Mesodermal cell (in vitro differentiated cells): ENCODE measurements around the gene DNAJC16.
A peak's percentile ranks its signal among the peaks of the same experiment; 100 is the strongest.

Source experiments
- H3K27ac ChIP-seq: 2 replicates; pipeline ENCODE4 v1.7.0; 2013; ENCODE audit warnings: mild to moderate bottlenecking, low read depth, low read length, moderate library complexity; ENCODE audit not compliant: severe bottlenecking
- H3K36me3 ChIP-seq: 2 replicates; pipeline ENCODE4 v1.7.1; 2013; ENCODE audit warnings: mild to moderate bottlenecking, low read length, moderate library complexity; ENCODE audit not compliant: control insufficient read depth, insufficient read depth
- H3K4me1 ChIP-seq: one replicate; pipeline ENCODE4 v1.7.1; 2013; ENCODE audit warnings: mild to moderate bottlenecking, low read length; ENCODE audit not compliant: insufficient read depth, control insufficient read depth, poor library complexity, severe bottlenecking
- H3K4me3 ChIP-seq: 2 replicates; pipeline ENCODE4 v1.7.0; 2013; ENCODE audit warnings: low read length, control low read depth, mild to moderate bottlenecking; ENCODE audit not compliant: insufficient read depth, poor library complexity, severe bottlenecking; ENCODE audit errors: extremely low read depth
- H3K9me3 ChIP-seq: 2 replicates; pipeline ENCODE4 v1.7.1; 2013; ENCODE audit warnings: mild to moderate bottlenecking, low read length, moderate library complexity; ENCODE audit not compliant: control insufficient read depth
- WGBS, 2 experiments: methylation state at CpG; one replicate each; pipeline ENCODE4 v1.1.5; 2013; ENCODE audit warnings: missing lambda C conversion rate in 2 of 2; ENCODE audit not compliant: insufficient coverage in 2 of 2; 5-methylcytosine and 5-hydroxymethylcytosine counted together

DNAJC16 gene

DNA sequence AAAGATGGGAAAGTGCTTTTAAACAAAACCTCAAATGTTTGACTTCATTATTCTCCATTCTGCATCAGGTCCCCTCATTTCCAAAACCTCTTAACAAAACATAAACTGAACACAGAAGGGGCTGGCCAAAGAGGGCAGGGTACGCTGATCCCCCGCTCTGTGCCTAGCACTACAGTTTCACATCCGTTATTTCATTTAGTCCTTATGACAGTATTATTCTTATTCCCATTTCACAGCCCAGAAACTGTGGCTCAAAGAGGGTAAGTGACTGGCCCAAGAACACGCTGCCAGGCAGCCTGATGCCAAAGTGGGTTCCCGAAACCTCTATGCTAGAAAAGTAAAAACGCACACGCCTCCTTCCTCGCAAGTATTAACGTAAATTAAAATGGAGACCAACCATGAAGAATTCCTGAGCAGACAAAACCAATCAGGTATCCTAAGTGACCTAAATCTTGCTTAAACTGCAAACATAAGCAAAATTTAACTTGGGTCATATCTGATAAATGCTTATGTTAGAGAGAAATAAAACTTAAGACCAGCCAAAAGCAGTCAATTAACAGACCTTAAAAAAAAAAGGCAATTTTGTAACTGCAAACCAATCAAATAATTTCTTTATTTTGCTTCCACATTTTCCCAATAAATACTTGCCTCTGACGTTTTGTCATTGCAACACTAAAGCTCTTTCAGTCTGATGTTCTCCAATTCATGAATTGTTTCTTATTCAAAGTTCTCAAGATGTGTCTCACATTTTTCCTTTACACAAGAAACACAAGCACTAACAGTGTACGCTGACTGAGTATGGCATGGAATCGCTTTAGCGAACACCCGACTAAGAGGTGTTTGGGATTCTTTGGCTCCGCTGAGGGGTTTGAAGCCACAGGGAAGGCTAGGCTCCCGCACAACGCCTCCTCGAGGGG, 3.3 kb upstream of the DNAJC16 start:
- Histone ChIP-seq H3K4me1 (peaks cover 13% of the 10 kb centered on the region), H3K9me3 (no peaks in the 10 kb centered on the region), H3K4me3 (peak overlapping the region; percentile 66), H3K36me3 (no peaks in the 10 kb centered on the region), H3K27ac (peak overlapping the region; percentile 78)
- WGBS, 2 experiments, result 42 to 45% methylated on average over 12 to 17 of the region's 18 CpGs

DNA sequence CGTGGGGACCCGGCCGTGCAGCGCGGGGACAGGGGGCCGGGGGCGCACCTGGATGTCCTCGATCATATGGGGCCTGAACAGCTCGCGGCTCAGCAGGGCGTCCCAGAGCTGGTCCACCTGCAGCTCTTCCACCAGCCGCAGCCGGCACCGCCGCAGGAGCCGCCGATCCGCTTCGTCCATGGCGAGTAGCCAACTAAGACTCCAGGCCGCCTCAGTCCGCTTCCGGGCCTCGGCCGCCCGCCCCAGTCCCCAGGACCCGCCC, 2.7 kb upstream of the DNAJC16 start, which contains the start of gene CASP9:
TSS of gene CASP9 (minus strand) at position 195 of the 262 bp plus-strand sequence. CDS start at position 180, 15 bp downstream.
- Histone ChIP-seq H3K9me3 (no peaks in the 10 kb centered on the region), H3K4me3 (peak within 1 kb of the TSS; percentile 72), H3K27ac (peak within 1 kb of the TSS; percentile 99), H3K4me1 (peaks cover 13% of the 10 kb centered on the region), H3K36me3 (peaks cover 2% of the 10 kb centered on the region)
- WGBS, 2 experiments, result 0% methylated on average over 17 to 27 of the region's 27 CpGs

DNA sequence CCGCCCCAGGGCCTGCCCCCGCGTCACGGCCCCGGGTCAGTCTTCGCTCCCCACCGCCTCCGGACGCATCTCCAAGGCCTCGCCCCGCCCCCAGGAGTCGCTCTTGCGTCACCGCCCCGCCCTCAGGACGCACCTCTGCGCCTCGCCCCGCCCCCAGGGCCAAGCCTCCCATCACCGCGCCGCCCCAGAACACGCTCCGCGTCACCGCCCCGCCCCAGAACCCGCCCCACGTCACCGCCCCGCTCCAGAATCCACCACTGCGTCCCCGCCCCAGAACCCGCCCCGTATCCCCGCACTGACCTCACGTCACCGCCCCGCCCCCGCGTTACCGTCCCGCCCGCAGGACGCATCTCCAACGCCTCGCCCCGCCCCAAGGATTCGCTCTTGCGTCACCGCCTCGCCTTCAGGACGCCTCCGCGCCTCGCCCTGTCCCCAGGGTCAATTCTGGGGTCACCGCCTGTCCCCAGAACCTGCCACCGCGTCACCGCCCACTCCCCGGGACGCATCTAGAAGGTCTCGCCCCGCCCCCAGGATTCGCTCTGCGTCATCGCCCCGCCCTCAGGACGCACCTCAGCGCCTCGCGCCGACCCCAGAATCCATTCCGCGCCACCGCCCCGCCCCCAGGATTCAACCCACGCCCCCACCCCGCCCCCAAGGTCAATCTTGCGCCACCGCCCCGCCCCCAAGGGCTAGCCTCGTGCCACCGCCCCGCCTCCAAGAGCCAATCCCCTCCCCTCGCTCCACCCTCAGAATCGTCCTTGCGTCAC, 2.2 kb upstream of the DNAJC16 start:
- Histone ChIP-seq H3K4me1 (peaks cover 13% of the 10 kb centered on the region), H3K27ac (peak overlapping the region; percentile 99), H3K9me3 (no peaks in the 10 kb centered on the region), H3K4me3 (peak overlapping the region; percentile 72), H3K36me3 (peaks cover 3% of the 10 kb centered on the region)
- 0 to 1% methylated on average over 14 to 47 of the region's 88 CpGs for WGBS, 2 experiments

DNA sequence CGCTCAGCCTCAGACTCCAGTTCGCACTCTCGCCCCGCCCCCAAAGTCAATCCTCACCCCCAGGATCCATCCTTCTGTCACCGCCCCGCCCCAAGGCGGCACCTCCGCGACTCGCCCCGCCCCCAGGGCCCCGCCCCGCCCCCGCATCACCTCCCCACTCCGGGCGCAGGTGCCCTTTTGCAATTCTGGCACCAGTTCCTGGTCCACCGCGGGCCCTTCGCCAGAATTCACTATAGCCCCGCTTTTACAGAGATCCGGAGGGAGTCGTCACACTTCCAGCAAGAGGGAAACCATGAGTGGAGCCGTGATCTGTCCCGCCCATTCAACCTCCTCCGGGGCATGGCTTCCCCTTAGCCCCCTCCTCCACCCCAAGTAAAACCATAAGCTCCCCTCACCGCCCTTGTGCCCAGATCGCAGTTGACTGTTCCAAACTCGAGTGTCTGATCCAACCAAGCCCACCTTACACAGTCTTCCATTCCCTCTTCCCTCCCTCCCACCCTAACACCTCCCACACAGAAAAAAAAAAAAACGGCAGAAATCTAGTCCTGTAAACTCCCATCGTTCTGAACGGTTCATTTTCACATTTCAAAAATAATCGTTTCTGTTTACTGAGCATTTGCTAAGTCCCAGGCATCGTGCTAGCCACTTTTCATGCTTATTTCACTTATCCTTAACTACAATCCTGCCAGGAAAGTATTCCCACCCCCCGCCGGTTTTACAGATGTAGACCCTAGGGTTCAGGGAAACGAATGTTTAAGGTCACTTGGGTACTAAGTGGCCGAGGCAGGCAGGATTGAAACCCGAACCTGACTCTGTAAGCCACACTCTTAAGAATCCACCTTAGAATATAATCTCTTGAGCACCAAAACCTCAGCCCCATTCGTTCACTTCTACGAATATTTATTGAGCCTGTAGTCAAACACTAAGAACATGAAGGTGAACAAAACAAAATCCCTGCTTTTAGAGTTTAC, 1.3 kb upstream of the DNAJC16 start:
- H3K9me3 ChIP-seq, result no peaks in the 10 kb centered on the region
- peak overlapping the region; percentile 72 for H3K4me3 ChIP-seq
- 3% methylated on average over 25 to 28 of the region's 40 CpGs for WGBS, 2 experiments
- H3K4me1 ChIP-seq, result peaks cover 13% of the 10 kb centered on the region
- peaks cover 7% of the 10 kb centered on the region for H3K36me3 ChIP-seq
- H3K27ac ChIP-seq, result peak overlapping the region; percentile 82

DNA sequence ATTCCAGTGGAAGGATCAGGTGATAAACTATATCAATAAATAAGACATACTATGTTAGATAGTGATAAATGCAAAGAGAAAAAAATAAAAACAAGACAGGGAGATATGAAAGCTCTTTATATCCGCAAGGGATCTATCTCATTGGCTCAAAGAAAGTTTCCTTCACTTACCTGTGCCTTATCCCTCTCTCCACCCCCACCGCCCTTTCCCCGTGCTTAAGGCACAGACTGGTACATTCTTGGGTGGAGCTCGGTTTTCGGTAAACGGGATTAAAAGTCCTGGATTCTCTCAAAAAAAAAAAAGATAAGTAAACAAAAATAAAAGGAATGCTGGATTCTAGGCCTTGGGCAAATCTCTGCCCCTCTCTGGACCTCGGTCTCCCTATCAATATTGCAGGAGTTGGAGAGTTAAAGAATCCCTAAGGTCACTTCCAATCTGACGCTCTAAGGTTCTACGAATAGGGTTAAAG, 593 bp upstream of the DNAJC16 start:
- Histone ChIP-seq H3K27ac (peak overlapping the region; percentile 82), H3K4me1 (peaks cover 13% of the 10 kb centered on the region), H3K36me3 (peaks cover 14% of the 10 kb centered on the region), H3K4me3 (peak overlapping the region; percentile 72), H3K9me3 (no peaks in the 10 kb centered on the region)
- WGBS, 2 experiments, result 0% methylated on average over 1 to 2 of the region's 9 CpGs

DNA sequence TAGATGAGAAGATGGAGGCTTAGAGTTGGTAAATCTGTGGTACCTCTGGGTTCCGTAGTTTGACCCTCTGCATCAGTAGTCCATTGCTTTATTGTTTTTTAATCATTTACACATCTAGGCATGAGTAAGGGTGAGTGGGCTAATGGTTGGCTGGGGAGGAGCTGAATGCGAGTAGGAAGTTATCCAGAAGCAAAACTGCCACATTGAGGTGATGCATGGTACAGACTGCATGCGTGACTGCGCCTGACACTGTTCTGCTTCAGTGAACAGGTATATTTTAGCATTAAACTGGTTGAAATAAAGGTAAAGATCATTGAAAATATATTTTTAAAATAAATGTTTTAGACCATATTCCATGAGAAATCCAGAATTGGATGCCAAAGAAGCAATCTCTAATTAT, 4.4 kb downstream of the DNAJC16 start:
- WGBS, 2 experiments, result 100% methylated on average over 1 of the region's 4 CpGs
- Histone ChIP-seq H3K36me3 (peaks cover 39% of the 10 kb centered on the region), H3K27ac (no peak overlapping the region), H3K4me1 (peaks cover 2% of the 10 kb centered on the region), H3K9me3 (no peaks in the 10 kb centered on the region), H3K4me3 (no peak overlapping the region)

DNA sequence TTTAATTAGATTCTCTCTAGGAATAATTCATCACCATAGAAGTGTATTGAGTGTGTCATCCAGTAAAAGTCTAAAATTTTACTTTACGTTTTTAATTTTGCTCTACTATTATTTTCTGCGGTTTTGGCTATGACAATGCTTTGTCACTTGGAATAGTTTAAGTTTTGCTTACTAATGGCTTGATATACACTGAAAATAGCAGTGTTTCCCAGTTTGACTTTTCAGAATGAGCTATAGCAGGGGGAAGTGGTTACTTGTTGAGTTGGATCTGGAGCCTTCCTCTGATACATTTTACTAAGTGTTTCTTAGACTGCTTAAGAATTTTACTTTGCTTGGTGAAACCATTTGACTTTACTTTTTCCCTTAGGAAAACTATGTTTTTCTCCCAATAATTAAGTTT, 5.0 kb downstream of the DNAJC16 start:
- H3K4me3 ChIP-seq, result no peak overlapping the region
- H3K36me3 ChIP-seq, result peaks cover 46% of the 10 kb centered on the region
- H3K4me1 ChIP-seq, result no peaks in the 10 kb centered on the region
- H3K9me3 ChIP-seq, result no peaks in the 10 kb centered on the region
- no CpG with 5 or more reads among the region's 2 CpGs for WGBS, 2 experiments
- H3K27ac ChIP-seq, result no peak overlapping the region

DNA sequence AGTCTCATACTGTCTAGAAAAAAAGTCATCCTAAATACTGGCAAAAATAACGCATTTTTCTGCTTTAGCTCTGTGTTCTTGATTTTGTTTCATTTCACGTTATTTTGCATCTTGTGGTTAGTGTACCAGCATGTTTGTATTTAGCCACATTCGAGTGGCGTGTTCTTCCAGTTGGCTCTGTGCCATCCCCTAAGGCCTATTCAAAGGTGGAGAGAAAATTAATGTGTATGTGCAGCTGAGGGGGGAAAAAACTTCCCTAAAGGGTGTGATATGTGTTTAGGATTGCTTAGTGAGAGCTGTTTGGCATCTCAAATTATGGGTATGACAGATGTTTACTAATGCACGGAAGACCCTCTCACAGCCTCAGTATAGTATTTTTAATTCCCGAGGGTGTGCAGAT, 12.1 kb downstream of the DNAJC16 start:
- H3K27ac ChIP-seq, result no peak overlapping the region
- 75% methylated on average over 2 of the region's 6 CpGs; no CpG with 5 or more reads in 1 of the 2 experiments for WGBS, 2 experiments
- H3K36me3 ChIP-seq, result peaks cover 75% of the 10 kb centered on the region
- no peaks in the 10 kb centered on the region for H3K9me3 ChIP-seq
- H3K4me3 ChIP-seq, result no peak overlapping the region
- H3K4me1 ChIP-seq, result no peaks in the 10 kb centered on the region

DNA sequence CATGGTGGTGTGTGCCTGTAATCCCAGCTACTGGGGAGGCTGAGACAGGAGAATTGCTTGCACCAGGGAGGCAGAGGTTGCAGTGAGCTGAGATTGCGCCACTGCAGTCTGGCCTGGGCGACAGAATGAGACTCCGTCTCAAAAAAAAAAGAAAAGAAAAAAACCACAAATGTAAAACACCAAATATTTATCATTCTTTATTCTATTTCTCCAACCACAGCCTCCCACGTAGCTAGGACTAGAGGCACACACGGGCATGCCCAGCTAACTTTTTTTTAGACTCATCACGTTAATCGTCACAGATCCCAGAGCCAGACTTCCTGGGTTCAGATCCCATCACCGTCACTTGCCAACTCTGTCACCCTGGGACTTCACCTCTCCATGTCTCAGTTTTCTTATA, 13.5 kb downstream of the DNAJC16 start:
- 92 to 100% methylated on average over 3 to 7 of the region's 8 CpGs for WGBS, 2 experiments
- H3K4me1 ChIP-seq, result no peaks in the 10 kb centered on the region
- H3K4me3 ChIP-seq, result no peak overlapping the region
- no peaks in the 10 kb centered on the region for H3K9me3 ChIP-seq
- peaks cover 68% of the 10 kb centered on the region for H3K36me3 ChIP-seq
- H3K27ac ChIP-seq, result no peak overlapping the region

DNA sequence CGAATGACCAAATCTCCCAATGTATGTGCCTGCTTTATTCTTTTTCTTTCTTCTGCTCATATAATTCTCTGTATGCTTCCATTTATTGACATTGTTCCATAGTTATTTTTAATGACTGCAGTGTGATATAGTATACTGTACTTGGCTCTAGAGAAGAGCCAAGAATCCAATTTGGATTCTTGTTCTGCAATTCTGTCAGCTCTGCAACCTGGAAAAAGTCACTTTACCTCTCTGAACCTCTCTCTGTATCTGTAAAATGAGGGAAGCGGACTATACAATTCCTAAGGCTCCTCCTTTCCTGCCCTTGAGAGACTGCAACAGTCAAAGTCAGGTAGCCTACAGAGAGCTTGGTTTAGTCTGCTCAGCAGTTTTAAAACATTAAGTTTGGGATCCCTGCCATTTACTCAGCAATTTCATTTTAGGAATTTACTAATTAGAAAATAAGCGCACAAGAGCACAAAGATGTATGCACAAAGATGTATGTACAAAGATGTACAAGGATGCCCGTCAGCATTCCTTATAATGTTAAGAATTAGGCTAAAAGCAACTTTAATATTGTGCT, 14.7 kb downstream of the DNAJC16 start:
- no peak overlapping the region for H3K27ac ChIP-seq
- H3K9me3 ChIP-seq, result no peaks in the 10 kb centered on the region
- peaks cover 63% of the 10 kb centered on the region for H3K36me3 ChIP-seq
- no peaks in the 10 kb centered on the region for H3K4me1 ChIP-seq
- 86 to 90% methylated on average over 1 of the region's 4 CpGs for WGBS, 2 experiments
- no peak overlapping the region for H3K4me3 ChIP-seq
